WTC11 (cell line): ENCODE data around the gene PRR20G.

Source experiments
- CREM ChIP-seq: sonication (generic); formaldehyde crosslinking; IDR thresholded peaks from 2 replicates; pipeline ENCODE4 v1.8.1; 2022; ENCODE audit warnings: mild to moderate bottlenecking, missing genetic modification reagents, moderate library complexity
- FOXK1 ChIP-seq: sonication (generic); formaldehyde crosslinking; IDR thresholded peaks from 2 replicates; pipeline ENCODE4 v1.8.0; 2022; ENCODE audit warnings: mild to moderate bottlenecking, moderate library complexity, missing genetic modification reagents
- FOXP1 ChIP-seq: sonication (generic); formaldehyde crosslinking; IDR thresholded peaks from 2 replicates; pipeline ENCODE4 v1.8.0; 2022; ENCODE audit warnings: missing genetic modification reagents, mild to moderate bottlenecking, moderate library complexity, borderline replicate concordance
- KAT7 ChIP-seq: sonication (generic); formaldehyde crosslinking; IDR thresholded peaks from 2 replicates; pipeline ENCODE4 v1.8.1; 2023; ENCODE audit warnings: missing genetic modification reagents, mild to moderate bottlenecking, borderline replicate concordance
- MXD4 ChIP-seq: fragments of 250-450 bp; sonication (Bioruptor Pico); IDR thresholded peaks from 2 replicates; pipeline ENCODE4 v1.8.0; 2021; ENCODE audit warnings: mild to moderate bottlenecking, moderate library complexity, borderline replicate concordance
- SP1 ChIP-seq: sonication (generic); formaldehyde crosslinking; conservative IDR thresholded peaks from 2 replicates; pipeline ENCODE4 v1.8.1; 2022; ENCODE audit warnings: missing genetic modification reagents
- ZBTB21 ChIP-seq: sonication (generic); formaldehyde crosslinking; IDR thresholded peaks from 2 replicates; pipeline ENCODE4 v1.8.1; 2023; ENCODE audit warnings: mild to moderate bottlenecking, missing genetic modification reagents, borderline replicate concordance
- ZNF317 ChIP-seq: sonication (generic); formaldehyde crosslinking; IDR thresholded peaks from 2 replicates; pipeline ENCODE4 v1.8.1; 2023; ENCODE audit warnings: low read depth, mild to moderate bottlenecking, moderate library complexity, missing genetic modification reagents, borderline replicate concordance
- TF ChIP-seq, protein P1 (sequence below): fragments of 200-600 bp; IDR thresholded peaks from 2 replicates; pipeline ENCODE4 v1.8.0; 2022; ENCODE audit warnings: antibody characterized with exemption
- TF ChIP-seq, protein P2 (sequence below): sonication (generic); formaldehyde crosslinking; IDR thresholded peaks from 2 replicates; pipeline ENCODE4 v1.8.1; 2023; ENCODE audit warnings: mild to moderate bottlenecking, missing genetic modification reagents, moderate library complexity
- TF ChIP-seq, protein P3 (sequence below): sonication (generic); formaldehyde crosslinking; IDR thresholded peaks from 2 replicates; pipeline ENCODE4 v1.8.1; 2022; ENCODE audit warnings: low read depth, mild to moderate bottlenecking, moderate library complexity, missing genetic modification reagents, borderline replicate concordance
- TF ChIP-seq, protein P4 (sequence below): sonication (generic); formaldehyde crosslinking; IDR thresholded peaks from 2 replicates; pipeline ENCODE4 v1.8.0; 2022; ENCODE audit warnings: mild to moderate bottlenecking, missing genetic modification reagents

DNA sequence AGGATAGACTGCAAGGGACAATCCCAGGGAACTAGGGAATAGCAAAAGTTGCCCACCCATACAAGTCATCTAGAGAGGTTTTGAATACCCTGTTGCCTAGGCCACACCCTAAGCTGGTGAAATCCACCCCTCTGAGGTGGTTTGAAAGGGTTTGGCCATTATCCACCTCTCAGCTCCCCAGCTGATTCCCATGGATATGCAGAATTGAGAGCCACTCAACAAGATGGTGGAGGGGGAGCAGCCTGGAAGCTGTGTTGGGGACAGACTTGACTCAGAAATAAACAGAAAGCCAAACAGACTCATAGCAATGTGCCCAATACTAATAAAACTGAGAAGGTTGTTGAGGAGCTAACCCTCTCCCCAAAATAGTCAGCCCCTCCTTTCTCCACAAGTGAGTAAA, 10.9 kb downstream of the PRR20G start:
- TF ChIP-seq, protein P1, sequence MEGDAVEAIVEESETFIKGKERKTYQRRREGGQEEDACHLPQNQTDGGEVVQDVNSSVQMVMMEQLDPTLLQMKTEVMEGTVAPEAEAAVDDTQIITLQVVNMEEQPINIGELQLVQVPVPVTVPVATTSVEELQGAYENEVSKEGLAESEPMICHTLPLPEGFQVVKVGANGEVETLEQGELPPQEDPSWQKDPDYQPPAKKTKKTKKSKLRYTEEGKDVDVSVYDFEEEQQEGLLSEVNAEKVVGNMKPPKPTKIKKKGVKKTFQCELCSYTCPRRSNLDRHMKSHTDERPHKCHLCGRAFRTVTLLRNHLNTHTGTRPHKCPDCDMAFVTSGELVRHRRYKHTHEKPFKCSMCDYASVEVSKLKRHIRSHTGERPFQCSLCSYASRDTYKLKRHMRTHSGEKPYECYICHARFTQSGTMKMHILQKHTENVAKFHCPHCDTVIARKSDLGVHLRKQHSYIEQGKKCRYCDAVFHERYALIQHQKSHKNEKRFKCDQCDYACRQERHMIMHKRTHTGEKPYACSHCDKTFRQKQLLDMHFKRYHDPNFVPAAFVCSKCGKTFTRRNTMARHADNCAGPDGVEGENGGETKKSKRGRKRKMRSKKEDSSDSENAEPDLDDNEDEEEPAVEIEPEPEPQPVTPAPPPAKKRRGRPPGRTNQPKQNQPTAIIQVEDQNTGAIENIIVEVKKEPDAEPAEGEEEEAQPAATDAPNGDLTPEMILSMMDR: no peak
- no peak for TF ChIP-seq FOXK1 (CRISPR knock-in tag)
- TF ChIP-seq KAT7 (CRISPR knock-in tag): no peak
- TF ChIP-seq, protein P2, sequence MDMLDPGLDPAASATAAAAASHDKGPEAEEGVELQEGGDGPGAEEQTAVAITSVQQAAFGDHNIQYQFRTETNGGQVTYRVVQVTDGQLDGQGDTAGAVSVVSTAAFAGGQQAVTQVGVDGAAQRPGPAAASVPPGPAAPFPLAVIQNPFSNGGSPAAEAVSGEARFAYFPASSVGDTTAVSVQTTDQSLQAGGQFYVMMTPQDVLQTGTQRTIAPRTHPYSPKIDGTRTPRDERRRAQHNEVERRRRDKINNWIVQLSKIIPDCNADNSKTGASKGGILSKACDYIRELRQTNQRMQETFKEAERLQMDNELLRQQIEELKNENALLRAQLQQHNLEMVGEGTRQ (CRISPR knock-in tag): no peak
- TF ChIP-seq MXD4: no peak
- no peak for TF ChIP-seq FOXP1
- TF ChIP-seq, protein P3, sequence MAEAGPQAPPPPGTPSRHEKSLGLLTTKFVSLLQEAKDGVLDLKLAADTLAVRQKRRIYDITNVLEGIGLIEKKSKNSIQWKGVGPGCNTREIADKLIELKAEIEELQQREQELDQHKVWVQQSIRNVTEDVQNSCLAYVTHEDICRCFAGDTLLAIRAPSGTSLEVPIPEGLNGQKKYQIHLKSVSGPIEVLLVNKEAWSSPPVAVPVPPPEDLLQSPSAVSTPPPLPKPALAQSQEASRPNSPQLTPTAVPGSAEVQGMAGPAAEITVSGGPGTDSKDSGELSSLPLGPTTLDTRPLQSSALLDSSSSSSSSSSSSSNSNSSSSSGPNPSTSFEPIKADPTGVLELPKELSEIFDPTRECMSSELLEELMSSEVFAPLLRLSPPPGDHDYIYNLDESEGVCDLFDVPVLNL (CRISPR knock-in tag): no peak
- no peak for TF ChIP-seq ZNF317
- no peak for TF ChIP-seq SP1 (CRISPR knock-in tag)
- no peak for TF ChIP-seq CREM
- TF ChIP-seq ZBTB21 (CRISPR knock-in tag): no peak
- TF ChIP-seq, protein P4, sequence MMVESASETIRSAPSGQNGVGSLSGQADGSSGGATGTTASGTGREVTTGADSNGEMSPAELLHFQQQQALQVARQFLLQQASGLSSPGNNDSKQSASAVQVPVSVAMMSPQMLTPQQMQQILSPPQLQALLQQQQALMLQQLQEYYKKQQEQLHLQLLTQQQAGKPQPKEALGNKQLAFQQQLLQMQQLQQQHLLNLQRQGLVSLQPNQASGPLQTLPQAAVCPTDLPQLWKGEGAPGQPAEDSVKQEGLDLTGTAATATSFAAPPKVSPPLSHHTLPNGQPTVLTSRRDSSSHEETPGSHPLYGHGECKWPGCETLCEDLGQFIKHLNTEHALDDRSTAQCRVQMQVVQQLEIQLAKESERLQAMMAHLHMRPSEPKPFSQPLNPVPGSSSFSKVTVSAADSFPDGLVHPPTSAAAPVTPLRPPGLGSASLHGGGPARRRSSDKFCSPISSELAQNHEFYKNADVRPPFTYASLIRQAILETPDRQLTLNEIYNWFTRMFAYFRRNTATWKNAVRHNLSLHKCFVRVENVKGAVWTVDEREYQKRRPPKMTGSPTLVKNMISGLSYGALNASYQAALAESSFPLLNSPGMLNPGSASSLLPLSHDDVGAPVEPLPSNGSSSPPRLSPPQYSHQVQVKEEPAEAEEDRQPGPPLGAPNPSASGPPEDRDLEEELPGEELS: no peak
